Naive thymus-derived CD8-positive, alpha-beta T cell (primary cell): ENCODE data around the gene ALDH3A1. TPM values are rescaled to one million over a fixed set of nuclear protein-coding genes. Genes with fewer than 3 reads are reported as not detected.

Experiments
- ATAC-seq, 2 donors: fragments of 150-1000 bp; cut with Tn5 transposase in 1 of 2; sonication (Bioruptor Pico), chemical (Tn5 transposase) in 1 of 2; 1 replicate in 1 of 2; 2 replicates in 1 of 2; pipeline ENCODE4 v1.10.0; 2021; ENCODE audit warnings: mild to moderate bottlenecking in 2 of 2, moderate library complexity in 2 of 2
- POLR2A ChIA-PET: fragments of 350-600 bp; sonication (Branson Sonifier 250); formaldehyde crosslinking; loops from one replicate; lab custom pipeline; 2021; ENCODE audit warnings: antibody characterized with exemption; lab: Charles Lee
- DNase-seq, 10 donors: peaks; one replicate each; pipeline versions ENCODE4 v3.0.0 to v3.0.0-alpha.2; 2020 to 2022
- H3K27ac Mint-ChIP-seq, 10 donors: one replicate each; pipeline ENCODE4 v1.8.0; 2020 to 2022; ENCODE audit warnings: mild to moderate bottlenecking in 10 of 10, mixed read lengths in 10 of 10, moderate library complexity in 4 of 10, inconsistent platforms in 1 of 10
- H3K27me3 Mint-ChIP-seq, 5 donors: one replicate each; pipeline ENCODE4 v1.8.0; 2021 to 2022; ENCODE audit warnings: mixed read lengths in 5 of 5
- H3K36me3 Mint-ChIP-seq, 3 donors: one replicate each; pipeline ENCODE4 v1.8.0; 2020 to 2022; ENCODE audit warnings: mixed read lengths in 3 of 3, mild to moderate bottlenecking in 2 of 3, inconsistent platforms in 1 of 3
- H3K4me1 Mint-ChIP-seq, 4 donors: one replicate each; pipeline ENCODE4 v1.8.0; 2021 to 2022; ENCODE audit warnings: mixed read lengths in 4 of 4
- H3K4me3 Mint-ChIP-seq, 10 donors: one replicate each; pipeline ENCODE4 v1.8.0; 2020 to 2022; ENCODE audit warnings: mild to moderate bottlenecking in 10 of 10, mixed read lengths in 10 of 10, moderate library complexity in 6 of 10, inconsistent platforms in 1 of 10
- H3K9me3 Mint-ChIP-seq, 9 donors: one replicate each; pipeline ENCODE4 v1.8.0; 2020 to 2022; ENCODE audit warnings: mixed read lengths in 9 of 9, mild to moderate bottlenecking in 3 of 9, inconsistent platforms in 1 of 9, moderate library complexity in 1 of 9
- polyA plus RNA-seq, 3 donors: library from polyadenylated mRNA; unstranded; fragments of 300-500 nt; fragmentation: Illumina TruSeq; gene quantifications; one replicate each; pipeline ENCODE4 v1.2.3, GENCODE V29; 2021
- total RNA-seq, 8 experiments: library from RNA in 2 of 8; stranded (reverse) in 2 of 8; gene quantifications; one replicate each; pipeline ENCODE4 v1.2.3 and lab custom pipeline; 2021 to 2026

ALDH3A1 gene
- total and polyA plus RNA-seq, 5 experiments from 2014 or later = 0.11 TPM; not detected in 4

DNA sequence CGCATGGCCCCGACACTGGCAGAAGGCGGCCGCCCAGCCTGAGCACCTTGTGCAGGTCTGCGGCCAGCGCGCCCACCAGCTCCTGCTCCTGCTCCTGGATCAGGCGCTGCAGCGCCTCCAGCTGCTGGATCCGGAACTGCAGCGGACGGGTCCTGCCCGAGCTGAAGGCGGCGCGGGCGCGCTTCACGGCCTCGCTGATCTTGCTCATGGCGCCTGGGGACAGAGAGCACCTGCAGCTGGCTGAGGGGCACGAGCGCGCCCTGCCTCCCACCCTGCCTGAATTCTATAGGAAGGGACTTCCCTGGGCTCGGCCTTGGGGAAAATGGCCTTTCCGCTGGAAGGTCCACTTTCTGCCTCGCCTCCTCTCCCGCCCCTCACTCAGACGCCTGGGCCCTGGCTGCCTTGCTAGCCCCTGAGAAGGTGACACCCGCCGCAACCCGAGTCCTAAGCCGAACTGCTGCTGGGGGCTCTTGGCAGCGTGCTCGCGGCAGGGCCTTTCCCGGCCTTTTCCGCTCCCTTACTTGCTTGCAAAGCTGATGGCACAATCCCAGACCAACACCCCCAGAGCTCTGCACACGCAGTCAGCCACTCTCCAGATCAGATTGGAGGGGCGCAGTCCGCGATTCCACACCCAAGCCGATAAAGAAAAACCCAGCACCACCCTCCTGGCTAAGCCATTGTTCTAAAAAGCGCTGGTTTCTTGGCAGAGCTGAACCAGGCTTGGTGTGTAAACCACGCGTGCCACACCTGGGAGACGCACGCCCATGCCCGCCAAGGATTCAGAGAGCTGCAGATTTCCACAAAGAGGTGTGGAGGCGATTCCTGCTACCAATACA, 3.0 kb downstream of the ALDH3A1 start:
- Mint-ChIP-seq H3K27ac (peak overlapping the region in 4 of 10 donors; percentile 9 to 59 (median 38)), H3K36me3 (no peaks in the 10 kb centered on the region), H3K27me3 (peaks cover 0 to 18% (median 8%) of the 10 kb centered on the region in 5 donors), H3K4me3 (peak overlapping the region; percentile 36 to 88 (median 72)), H3K4me1 (peaks cover 0 to 12% (median 5%) of the 10 kb centered on the region in 4 donors), H3K9me3 (no peaks in the 10 kb centered on the region)
- ATAC-seq (peak; percentile 98), DNase-seq (peak; percentile 73 to 91 (median 84))
- POLR2A ChIA-PET = interaction anchor here (1.4 to 3.0 kb wide), 3 partner anchors 13 to 97 kb away, joined by 3 to 28 read pairs (median 3); partner anchors contain the start of gene ALDH3A2

DNA sequence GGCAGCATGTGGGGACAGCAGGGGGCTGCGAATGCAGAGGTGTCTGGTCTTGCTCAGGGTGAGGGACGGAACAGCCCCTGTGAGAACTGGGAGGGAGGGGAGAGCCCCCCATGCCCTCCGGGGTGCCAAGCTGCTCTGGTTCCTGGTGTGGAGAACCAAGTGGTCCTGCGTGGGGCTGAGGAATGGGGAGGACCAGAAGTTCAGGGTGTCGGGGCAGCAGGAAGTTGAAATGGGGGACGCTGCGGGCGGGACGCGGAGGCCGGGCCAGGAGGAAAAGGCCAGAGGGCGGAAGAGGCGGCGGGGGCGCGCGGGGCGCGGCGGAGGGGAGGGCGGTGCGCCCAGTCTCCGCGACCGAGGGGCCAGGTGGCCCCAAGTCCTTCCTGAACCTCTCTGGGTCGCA, 3.6 kb downstream of the ALDH3A1 start:
- Mint-ChIP-seq H3K27ac (peak overlapping the region in 3 of 10 donors; percentile 17 to 89 (median 24)), H3K4me1 (peaks cover 0 to 12% (median 5%) of the 10 kb centered on the region in 4 donors), H3K27me3 (peaks cover 0 to 15% (median 8%) of the 10 kb centered on the region in 5 donors), H3K36me3 (no peaks in the 10 kb centered on the region), H3K9me3 (no peaks in the 10 kb centered on the region), H3K4me3 (peak overlapping the region; percentile 68 to 92 (median 80))
- ATAC-seq (peak in 1 of 2 donors; percentile 41), DNase-seq (peak in 2 of 10 donors; percentile 16 to 62)
- POLR2A ChIA-PET = interaction anchor here (0.7 to 3.0 kb wide), 4 partner anchors 13 to 1786 kb away, joined by 3 to 28 read pairs (median 3); partner anchors contain the start of gene ALDH3A2

DNA sequence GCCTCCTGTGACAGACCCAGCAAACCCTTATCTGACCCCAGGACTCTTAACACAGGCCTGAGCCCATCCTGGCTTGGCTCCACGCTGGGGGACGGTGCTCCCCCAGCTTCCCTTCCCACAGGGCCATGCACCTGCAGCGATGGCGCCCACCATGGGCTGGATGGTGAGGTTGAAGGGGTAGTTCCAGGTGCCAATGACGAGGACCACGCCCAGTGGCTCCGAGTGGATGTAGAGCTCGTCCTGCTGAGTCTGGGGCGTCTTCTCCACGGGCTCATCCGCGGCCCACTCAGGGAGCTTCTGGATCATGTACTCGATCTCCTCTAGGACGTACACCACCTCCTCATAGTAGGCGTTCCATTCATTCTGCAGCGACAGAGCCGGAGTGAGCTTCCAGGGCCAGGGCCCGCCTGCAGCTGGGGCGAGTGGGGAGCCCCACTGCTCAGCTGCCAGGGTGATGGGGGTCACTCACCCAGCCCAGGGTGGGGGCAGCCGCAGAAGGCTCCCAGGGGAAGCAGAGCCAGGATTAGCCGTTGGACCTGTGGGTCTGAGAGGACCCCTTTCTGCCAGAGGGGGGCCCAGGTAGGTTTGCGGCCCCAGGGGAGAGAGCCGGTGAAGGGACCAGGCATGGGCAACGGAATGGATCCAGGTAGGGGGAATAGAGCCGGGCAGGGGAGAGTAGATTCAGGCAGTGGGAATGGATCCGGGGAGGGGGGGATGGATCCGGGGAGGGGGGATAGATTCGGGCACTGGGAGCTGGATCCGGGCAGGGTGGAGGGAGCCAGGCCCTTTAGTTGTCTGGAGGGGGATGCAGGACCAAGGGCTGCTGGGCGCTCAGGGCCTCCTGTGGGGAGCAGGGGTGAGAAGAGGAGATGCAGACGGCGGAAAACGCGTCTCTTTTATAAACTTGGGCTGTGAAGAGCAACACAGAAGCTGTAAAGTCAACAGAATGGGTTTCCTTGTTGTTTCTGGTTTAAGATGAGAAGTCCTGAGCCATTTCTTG, 4.7 kb downstream of the ALDH3A1 start:
- ATAC-seq = no peak
- POLR2A ChIA-PET = interaction anchor here (1.2 to 3.0 kb wide), 2 partner anchors 95 kb away, joined by 3 to 28 read pairs; partner anchors contain the start of gene ALDH3A2
- no peaks in the 10 kb centered on the region for H3K36me3 Mint-ChIP-seq
- DNase-seq = peak in 1 of 10 donors; percentile 59
- no peak overlapping the region for H3K27ac Mint-ChIP-seq
- H3K9me3 Mint-ChIP-seq = no peaks in the 10 kb centered on the region
- peaks cover 0 to 12% (median 5%) of the 10 kb centered on the region in 4 donors for H3K4me1 Mint-ChIP-seq
- H3K27me3 Mint-ChIP-seq = peaks cover 0 to 7% (median 2%) of the 10 kb centered on the region in 5 donors
- peak overlapping the region in 9 of 10 donors; percentile 26 to 88 (median 51) for H3K4me3 Mint-ChIP-seq

DNA sequence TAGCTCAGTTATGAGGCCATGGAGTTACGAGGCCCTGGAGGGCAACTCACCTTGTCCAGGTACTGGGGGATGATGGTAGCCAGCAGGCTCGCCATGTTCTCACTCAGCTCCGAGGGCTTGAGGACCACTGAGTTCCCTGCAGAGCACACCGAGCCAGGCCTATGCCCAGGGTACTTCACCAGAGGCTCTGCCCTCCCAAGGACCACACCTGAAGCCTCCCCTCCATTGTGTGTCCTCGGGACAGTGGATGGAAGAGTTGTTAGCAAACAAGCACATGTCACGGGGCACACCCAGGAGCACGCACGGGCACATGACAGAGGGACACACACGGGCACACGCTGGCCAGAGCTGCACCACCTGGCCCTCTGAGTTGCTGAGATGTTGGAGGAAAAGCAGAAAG, 5.6 kb downstream of the ALDH3A1 start:
- peak overlapping the region in 7 of 10 donors; percentile 14 to 88 (median 45) for H3K4me3 Mint-ChIP-seq
- H3K27ac Mint-ChIP-seq = no peak overlapping the region
- peaks cover 0 to 7% (median 0%) of the 10 kb centered on the region in 5 donors for H3K27me3 Mint-ChIP-seq
- no peaks in the 10 kb centered on the region for H3K36me3 Mint-ChIP-seq
- H3K4me1 Mint-ChIP-seq = peaks cover 0 to 12% (median 5%) of the 10 kb centered on the region in 4 donors
- POLR2A ChIA-PET = interaction anchor here (1.2 kb wide), 1 partner anchor 94 kb away, joined by 3 read pairs; the partner anchor contains the start of gene ALDH3A2
- no peaks in the 10 kb centered on the region for H3K9me3 Mint-ChIP-seq
- DNase-seq = peak in 1 of 10 donors; percentile 35
- no peak for ATAC-seq

- peak in 1 of 10 donors; percentile 56 for DNase-seq
- H3K27me3 Mint-ChIP-seq = peaks cover 0 to 7% (median 0%) of the 10 kb centered on the region in 5 donors
- H3K4me1 Mint-ChIP-seq = peaks cover 0 to 12% (median 5%) of the 10 kb centered on the region in 4 donors
- POLR2A ChIA-PET = interaction anchor here (0.5 to 1.2 kb wide), 3 partner anchors 23 to 93 kb away, joined by 3 to 4 read pairs (median 3); partner anchors contain the start of gene ALDH3A2
- peak overlapping the region in 1 of 10 donors; percentile 33 for H3K27ac Mint-ChIP-seq
- no peak for ATAC-seq
- no peaks in the 10 kb centered on the region for H3K36me3 Mint-ChIP-seq
- no peaks in the 10 kb centered on the region for H3K9me3 Mint-ChIP-seq
- H3K4me3 Mint-ChIP-seq = peak overlapping the region in 1 of 10 donors; percentile 41
These were observed 6.2 kb downstream of the ALDH3A1 start for GRCh38 chr17:19741832-19742457.

GRCh38 chr17:19740933-19741332, 7.2 kb downstream of the ALDH3A1 start:
- Mint-ChIP-seq H3K36me3 (no peaks in the 10 kb centered on the region), H3K27ac (no peak overlapping the region), H3K27me3 (peaks cover 0 to 2% (median 0%) of the 10 kb centered on the region in 5 donors), H3K9me3 (no peaks in the 10 kb centered on the region), H3K4me3 (peak overlapping the region in 1 of 10 donors; percentile 36), H3K4me1 (peaks cover 0 to 12% (median 5%) of the 10 kb centered on the region in 4 donors)
- DNase-seq (no peak), ATAC-seq (no peak)
- POLR2A ChIA-PET = interaction anchor here (1.1 kb wide), 1 partner anchor 92 kb away, joined by 4 read pairs; the partner anchor contains the start of gene ALDH3A2

DNA sequence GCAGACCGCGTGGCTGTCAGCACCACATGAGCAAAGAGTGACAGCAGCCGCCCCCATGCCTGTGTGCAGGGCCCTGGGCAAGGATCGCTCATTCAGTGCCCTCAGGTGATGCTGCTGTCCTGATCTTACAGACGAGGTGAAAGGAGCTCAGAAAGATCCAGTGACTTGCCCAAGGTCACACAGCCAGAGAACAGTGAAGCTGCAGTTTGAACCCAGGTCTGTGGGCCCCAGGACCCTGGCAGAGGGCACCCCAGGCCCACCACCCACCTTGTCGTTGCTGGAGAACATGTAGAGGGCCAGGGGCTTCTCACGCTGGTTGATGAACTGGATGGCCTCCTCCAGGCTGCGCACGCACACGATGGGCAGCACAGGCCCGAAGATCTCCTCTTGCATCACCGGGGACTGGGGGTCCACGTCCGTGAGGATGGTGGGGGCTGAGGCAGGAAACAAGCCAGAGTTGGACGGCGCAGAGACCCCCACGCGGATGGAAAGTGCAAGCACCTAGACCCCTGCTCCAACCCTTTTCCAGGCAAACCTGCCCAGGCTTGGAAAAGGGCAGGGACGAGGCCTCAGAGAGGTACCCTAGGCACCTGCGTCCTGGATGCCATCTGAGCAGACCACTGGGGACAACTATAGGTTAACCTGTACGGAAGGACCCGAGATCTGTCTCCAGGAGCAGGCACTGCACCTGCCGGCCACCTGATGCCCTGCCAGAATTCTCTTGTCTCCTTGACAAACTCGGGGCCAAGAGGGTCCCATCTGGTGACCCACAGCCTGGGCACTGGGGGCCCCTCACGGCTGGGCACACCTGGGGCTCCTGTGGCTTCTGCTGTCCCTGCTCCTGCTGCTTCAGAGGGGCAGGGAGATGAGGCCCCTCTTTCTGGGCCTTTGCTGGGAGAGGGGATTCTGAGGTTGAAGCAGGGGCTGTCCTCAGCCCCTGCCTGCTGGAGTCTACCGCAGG, 8.6 kb downstream of the ALDH3A1 start:
- no peaks in the 10 kb centered on the region for H3K9me3 Mint-ChIP-seq
- no peaks in the 10 kb centered on the region for H3K27me3 Mint-ChIP-seq
- POLR2A ChIA-PET = no interaction called here
- no peak for ATAC-seq
- peak overlapping the region in 1 of 10 donors; percentile 73 for H3K27ac Mint-ChIP-seq
- DNase-seq = peak in 1 of 10 donors; percentile 53
- no peak overlapping the region for H3K4me3 Mint-ChIP-seq
- H3K36me3 Mint-ChIP-seq = no peaks in the 10 kb centered on the region
- H3K4me1 Mint-ChIP-seq = peaks cover 0 to 4% (median 1%) of the 10 kb centered on the region in 4 donors

DNA sequence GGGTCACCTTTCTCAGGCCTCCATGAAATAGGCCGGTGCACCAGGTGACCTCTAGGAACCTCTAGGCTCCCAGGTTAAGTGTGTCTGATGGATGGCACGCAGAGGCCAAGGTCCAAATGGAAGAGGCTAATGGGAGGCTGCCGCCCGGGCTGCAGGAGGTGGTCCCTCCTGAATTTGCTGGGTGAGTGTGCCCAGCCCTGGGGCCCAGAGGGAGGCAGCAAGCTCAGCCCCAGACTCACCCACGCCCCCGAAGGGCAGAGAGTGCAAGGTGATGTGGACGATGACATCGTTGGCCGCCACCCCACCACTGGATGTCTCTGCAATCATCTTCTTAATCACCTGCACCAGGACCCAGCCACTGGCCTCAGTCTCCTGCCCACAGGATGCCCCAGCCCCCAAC, 9.3 kb downstream of the ALDH3A1 start:
- Mint-ChIP-seq H3K9me3 (no peaks in the 10 kb centered on the region), H3K36me3 (no peaks in the 10 kb centered on the region), H3K4me1 (no peaks in the 10 kb centered on the region), H3K27me3 (no peaks in the 10 kb centered on the region), H3K4me3 (no peak overlapping the region), H3K27ac (no peak overlapping the region)
- DNase-seq (peak in 1 of 10 donors; percentile 26), ATAC-seq (no peak)
- POLR2A ChIA-PET = no interaction called here

DNA sequence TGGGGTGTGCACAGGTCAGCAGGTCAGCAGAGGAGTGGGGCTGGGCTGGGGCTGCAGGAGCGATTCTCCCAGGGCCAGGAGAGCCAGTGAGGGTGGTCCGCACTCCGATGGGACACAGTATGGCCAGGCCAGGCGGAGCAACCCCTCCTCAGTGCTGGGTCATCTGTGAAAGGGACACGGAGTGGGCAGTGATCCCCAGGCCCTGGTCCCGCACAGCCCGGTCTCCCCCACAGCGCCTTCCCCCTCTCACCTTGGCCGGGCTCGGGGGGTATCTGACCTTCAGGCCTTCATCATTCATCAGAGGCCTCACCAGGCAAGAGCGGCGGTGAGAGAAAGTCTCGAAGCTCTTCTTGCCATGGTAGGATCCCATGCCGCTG, 10.0 kb downstream of the ALDH3A1 start:
- POLR2A ChIA-PET = no interaction called here

DNA sequence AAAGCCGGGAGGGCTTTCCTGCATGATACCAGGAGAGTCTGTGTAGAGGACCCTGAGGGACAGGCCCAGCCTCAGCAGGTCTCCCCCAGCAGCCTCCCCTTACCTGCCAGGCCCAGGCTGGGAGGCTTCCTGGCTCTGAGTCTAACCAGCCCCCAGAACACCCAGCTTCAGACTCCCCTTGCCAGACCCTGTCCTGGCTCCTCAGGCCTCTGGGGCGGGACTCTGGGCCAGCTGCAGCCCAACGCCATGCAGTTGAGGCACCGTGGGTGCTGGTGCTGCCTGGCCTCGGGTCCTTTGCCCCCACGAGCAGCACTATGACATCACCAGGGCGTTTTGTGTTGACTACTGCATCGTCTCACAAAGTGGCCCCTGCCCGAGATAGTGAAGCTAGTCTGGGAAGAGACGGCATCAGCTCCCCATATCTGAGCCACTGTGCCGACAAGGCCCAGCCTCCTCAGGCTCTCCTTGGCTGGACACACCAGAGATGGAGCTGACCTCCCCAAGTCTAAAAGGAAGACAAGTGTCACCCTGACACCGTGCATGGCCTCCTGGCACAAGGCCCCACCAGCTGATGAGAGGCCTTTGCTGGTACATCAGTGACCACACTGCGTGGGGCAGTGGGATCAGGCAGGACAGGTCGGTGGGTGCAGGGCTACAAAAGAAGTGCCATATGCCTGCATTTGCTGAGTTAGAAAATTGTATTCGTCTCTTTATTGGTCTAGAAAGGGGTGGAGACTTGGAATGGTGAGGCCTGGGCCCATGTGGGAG, 10.6 kb downstream of the ALDH3A1 start:
- no peaks in the 10 kb centered on the region for H3K9me3 Mint-ChIP-seq
- H3K36me3 Mint-ChIP-seq = no peaks in the 10 kb centered on the region
- no peaks in the 10 kb centered on the region for H3K27me3 Mint-ChIP-seq
- H3K4me1 Mint-ChIP-seq = no peaks in the 10 kb centered on the region
- ATAC-seq = no peak
- POLR2A ChIA-PET = no interaction called here
- no peak overlapping the region for H3K27ac Mint-ChIP-seq
- H3K4me3 Mint-ChIP-seq = no peak overlapping the region
- DNase-seq = peak in 1 of 10 donors; percentile 18

More for the DNA sequence above, 10.0 kb downstream of the ALDH3A1 start:
- Mint-ChIP-seq H3K36me3 (no peaks in the 10 kb centered on the region), H3K4me3 (no peak overlapping the region), H3K27ac (no peak overlapping the region), H3K4me1 (no peaks in the 10 kb centered on the region), H3K27me3 (no peaks in the 10 kb centered on the region), H3K9me3 (no peaks in the 10 kb centered on the region)
- DNase-seq = peak in 1 of 10 donors; percentile 36
- ATAC-seq = no peak
